ENCODE results near the gene ANKRD62. TPM values are rescaled to one million over a fixed set of nuclear protein-coding genes. Genes with fewer than 3 reads are reported as not detected.

The ANKRD62 gene
- total and polyA plus RNA-seq, 2 of the 4 experiments (the other 2 are of a cell fraction): not detected

DNA sequence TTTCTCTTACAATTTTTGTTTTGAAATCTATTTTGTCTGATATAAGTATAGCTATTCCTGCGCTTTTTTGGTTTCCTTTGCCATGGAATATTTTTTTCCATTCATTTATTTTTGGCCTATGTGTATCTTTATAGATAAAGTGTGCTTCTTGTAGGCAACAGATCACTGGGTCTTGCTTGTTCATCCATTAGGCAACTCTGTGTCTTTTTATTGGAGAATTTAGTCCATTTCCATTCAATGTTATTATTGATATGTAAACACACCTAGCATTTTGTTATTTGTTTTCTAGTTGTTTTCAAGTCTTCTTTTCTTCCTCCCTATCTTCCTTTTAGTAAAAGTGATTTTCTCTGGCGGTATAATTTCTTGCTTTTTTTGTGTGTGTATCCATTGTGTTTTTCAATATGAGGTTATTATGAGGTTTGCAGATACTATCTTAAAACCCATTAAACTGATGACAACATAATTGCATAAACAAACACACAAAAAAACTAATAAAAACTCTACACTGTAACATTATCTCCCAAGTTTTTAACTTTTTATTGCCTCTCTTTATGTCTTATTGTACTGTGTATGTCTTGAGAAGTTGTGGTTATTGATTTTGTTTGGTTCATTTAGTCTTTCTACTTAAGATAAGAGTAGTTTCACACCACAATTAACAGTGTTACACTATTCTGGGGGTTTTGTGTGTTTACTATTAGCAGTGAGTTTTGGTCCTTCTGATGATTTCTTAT, 71.6 kb downstream of the ANKRD62 start:
- intact Hi-C loops (cut with micrococcal nuclease) (no loop called here), in situ Hi-C loops (cut with MboI; ENCODE audit: low sequenced_read_pairs) (no loop called here), dilution Hi-C loops (cut with HindIII; ENCODE audit: low sequenced_read_pairs, unreplicated experiment) (no loop called here)
- no peaks in the 10 kb centered on the region for H3K36me3 ChIP-seq (ENCODE audit: control insufficient read depth, insufficient read depth, low read length)
- no peak overlapping the region for H3K23ac ChIP-seq (ENCODE audit: low read depth, low read length)
- H3K4me1 ChIP-seq (ENCODE audit: control insufficient read depth, insufficient read depth, low read length): no peaks in the 10 kb centered on the region
- no peak overlapping the region for H2AK9ac ChIP-seq (replicated peaks; ENCODE audit: low read depth, low read length, poor library complexity)
- no peak overlapping the region for H3K4me3 ChIP-seq (ENCODE audit: insufficient read depth, low read depth, low read length)
- H3K79me1 ChIP-seq (ENCODE audit: low read depth in 1 of 2, low read length in 2 of 2): no peaks in the 10 kb centered on the region
- H3K9me1 ChIP-seq (ENCODE audit: insufficient read depth, low read length): no peaks in the 10 kb centered on the region
- H2AFZ ChIP-seq (replicated peaks; ENCODE audit: low read length, poor library complexity): no peak overlapping the region
- H4K91ac ChIP-seq (ENCODE audit: insufficient read depth, low read depth, low read length): no peak overlapping the region
- H3K9ac ChIP-seq (ENCODE audit: low read depth, low read length): no peak overlapping the region
- no peaks in the 10 kb centered on the region for H3K9me3 ChIP-seq (ENCODE audit: control insufficient read depth, insufficient read depth, low read length)
- no peaks in the 10 kb centered on the region for H3K27me3 ChIP-seq (ENCODE audit: control insufficient read depth, insufficient read depth, low read length)
- H2BK120ac ChIP-seq (ENCODE audit: low read depth, low read length): no peak overlapping the region
- H3K27ac ChIP-seq (ENCODE audit: insufficient read depth, low read length): no peak overlapping the region
- H2BK15ac ChIP-seq (ENCODE audit: low read depth, low read length): no peak overlapping the region
- no peak for ATAC-seq (ENCODE audit: low read depth)
- WGBS, 2 experiments (ENCODE audit: extremely low coverage in 2 of 2, insufficient read length in 1 of 2): no CpG with 5 or more reads among the region's 2 CpGs
- H3K56ac ChIP-seq (ENCODE audit: extremely low read depth, insufficient read depth, low read length): no peak overlapping the region
- H4K8ac ChIP-seq (ENCODE audit: low read depth in 2 of 2, low read length in 2 of 2): no peak overlapping the region
- H2BK20ac ChIP-seq (ENCODE audit: low read depth, low read length): no peak overlapping the region
- no peaks in the 10 kb centered on the region for H4K20me1 ChIP-seq (ENCODE audit: insufficient read depth, low read length)
- no peak overlapping the region for H3K14ac ChIP-seq (replicated peaks; ENCODE audit: low read depth, low read length)
- no peak overlapping the region for H3K18ac ChIP-seq (ENCODE audit: low read depth, low read length)
- DNase-seq: no peak
- no peak overlapping the region for H2AK5ac ChIP-seq (ENCODE audit: low read depth, low read length)
- TF ChIP-seq POLR2A (IDR thresholded peaks at IDR 0.05; ENCODE audit: low read depth, low read length) (no peak), RCOR1 (IDR thresholded peaks at IDR 0.05; ENCODE audit: insufficient replicate concordance, low read length) (no peak), BHLHE40 (IDR thresholded peaks at IDR 0.05; ENCODE audit: low read depth, low read length) (no peak), CEBPB (IDR thresholded peaks at IDR 0.05; ENCODE audit: low read depth, low read length) (no peak), CTCF (conservative IDR thresholded peaks at IDR 0.05; ENCODE audit: low read depth, low read length) (no peak), MXI1 (IDR thresholded peaks at IDR 0.05; ENCODE audit: borderline replicate concordance, low read depth, low read length) (no peak), RFX5 (IDR thresholded peaks at IDR 0.05; ENCODE audit: low read depth, low read length) (no peak)
- TF ChIP-seq, protein P1, sequence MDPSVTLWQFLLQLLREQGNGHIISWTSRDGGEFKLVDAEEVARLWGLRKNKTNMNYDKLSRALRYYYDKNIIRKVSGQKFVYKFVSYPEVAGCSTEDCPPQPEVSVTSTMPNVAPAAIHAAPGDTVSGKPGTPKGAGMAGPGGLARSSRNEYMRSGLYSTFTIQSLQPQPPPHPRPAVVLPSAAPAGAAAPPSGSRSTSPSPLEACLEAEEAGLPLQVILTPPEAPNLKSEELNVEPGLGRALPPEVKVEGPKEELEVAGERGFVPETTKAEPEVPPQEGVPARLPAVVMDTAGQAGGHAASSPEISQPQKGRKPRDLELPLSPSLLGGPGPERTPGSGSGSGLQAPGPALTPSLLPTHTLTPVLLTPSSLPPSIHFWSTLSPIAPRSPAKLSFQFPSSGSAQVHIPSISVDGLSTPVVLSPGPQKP (IDR thresholded peaks at IDR 0.05; ENCODE audit: borderline replicate concordance, low read depth, low read length): no peak
- no peak overlapping the region for H4K5ac ChIP-seq (ENCODE audit: low read depth, low read length)
- no peak overlapping the region for H3K4me2 ChIP-seq (ENCODE audit: low read depth, low read length)
- no TSS peak for BruUV-seq (replicated peaks)
- no peak overlapping the region for H3K4ac ChIP-seq (ENCODE audit: low read depth, low read length)
- POLR2A ChIA-PET (ENCODE audit: unreplicated experiment): no interaction called here
- no peak overlapping the region for H2BK5ac ChIP-seq (ENCODE audit: low read depth, low read length, poor library complexity, severe bottlenecking)
- CTCF ChIA-PET: interaction anchor here (0.6 kb wide), 1 partner anchor 68 kb away, joined by 5 read pairs; no protein-coding TSS in a partner anchor

All from IMR-90 (cell line).